Fibroblast of gingiva (primary cell): ENCODE measurements around the gene TGFBRAP1.

ENCODE experiments used
- DNase-seq: peaks from one replicate; pipeline ENCODE4 v3.0.0-alpha.2; 2011; ENCODE audit warnings: low read depth

TGFBRAP1 gene, protein sequence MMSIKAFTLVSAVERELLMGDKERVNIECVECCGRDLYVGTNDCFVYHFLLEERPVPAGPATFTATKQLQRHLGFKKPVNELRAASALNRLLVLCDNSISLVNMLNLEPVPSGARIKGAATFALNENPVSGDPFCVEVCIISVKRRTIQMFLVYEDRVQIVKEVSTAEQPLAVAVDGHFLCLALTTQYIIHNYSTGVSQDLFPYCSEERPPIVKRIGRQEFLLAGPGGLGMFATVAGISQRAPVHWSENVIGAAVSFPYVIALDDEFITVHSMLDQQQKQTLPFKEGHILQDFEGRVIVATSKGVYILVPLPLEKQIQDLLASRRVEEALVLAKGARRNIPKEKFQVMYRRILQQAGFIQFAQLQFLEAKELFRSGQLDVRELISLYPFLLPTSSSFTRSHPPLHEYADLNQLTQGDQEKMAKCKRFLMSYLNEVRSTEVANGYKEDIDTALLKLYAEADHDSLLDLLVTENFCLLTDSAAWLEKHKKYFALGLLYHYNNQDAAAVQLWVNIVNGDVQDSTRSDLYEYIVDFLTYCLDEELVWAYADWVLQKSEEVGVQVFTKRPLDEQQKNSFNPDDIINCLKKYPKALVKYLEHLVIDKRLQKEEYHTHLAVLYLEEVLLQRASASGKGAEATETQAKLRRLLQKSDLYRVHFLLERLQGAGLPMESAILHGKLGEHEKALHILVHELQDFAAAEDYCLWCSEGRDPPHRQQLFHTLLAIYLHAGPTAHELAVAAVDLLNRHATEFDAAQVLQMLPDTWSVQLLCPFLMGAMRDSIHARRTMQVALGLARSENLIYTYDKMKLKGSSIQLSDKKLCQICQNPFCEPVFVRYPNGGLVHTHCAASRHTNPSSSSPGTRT

DNA sequence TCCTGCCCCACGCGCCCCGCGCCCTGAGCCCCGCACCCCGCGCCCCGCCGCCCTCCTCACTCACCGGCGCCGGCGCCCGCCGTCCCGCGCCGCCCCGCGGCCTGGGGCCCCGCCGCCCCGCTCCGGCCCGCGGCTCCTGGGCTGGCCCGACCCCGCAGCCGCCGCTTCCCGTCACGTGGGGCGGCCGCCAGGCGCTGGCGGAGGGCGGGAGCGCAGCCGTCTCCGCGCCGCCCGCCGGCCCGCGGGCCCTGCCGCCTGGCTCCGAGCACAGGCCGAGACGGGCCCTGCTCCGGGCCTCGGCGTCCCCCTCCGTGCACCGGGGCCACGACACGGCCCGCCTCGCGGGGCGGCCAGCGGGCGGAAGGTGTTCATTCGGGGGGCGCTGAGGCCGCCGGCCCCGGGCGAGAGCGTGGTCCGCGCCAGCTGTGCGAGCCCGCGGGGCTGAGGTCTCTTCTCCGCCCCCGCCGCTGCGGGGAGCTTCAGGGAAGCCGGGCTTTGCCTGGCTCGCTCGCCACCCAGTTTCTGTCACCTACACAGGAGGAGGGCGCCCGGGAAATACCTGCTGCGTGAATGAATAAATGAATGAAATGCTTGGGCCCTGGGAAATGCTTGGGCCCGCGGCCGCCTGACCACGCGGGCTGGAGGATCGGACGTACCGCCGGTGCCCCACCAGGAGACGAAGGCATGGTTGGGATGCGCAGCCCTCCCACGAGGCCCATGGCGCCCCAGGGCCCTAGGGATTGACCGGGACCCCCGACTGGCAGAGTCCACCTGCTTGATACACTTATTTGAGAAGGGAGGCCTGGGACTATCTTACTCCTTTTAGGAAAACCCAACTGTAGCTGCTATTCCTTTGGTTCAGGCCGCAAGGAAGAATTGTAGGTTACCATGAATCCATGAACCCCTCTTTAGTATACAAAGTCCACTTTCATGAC, at the start of gene TGFBRAP1:
TSS of gene TGFBRAP1 (minus strand) at position 175 of the 935 bp plus-strand sequence. CDS start 21,434 bp downstream, outside the sequence.
- peak; percentile 47 for DNase-seq

DNA sequence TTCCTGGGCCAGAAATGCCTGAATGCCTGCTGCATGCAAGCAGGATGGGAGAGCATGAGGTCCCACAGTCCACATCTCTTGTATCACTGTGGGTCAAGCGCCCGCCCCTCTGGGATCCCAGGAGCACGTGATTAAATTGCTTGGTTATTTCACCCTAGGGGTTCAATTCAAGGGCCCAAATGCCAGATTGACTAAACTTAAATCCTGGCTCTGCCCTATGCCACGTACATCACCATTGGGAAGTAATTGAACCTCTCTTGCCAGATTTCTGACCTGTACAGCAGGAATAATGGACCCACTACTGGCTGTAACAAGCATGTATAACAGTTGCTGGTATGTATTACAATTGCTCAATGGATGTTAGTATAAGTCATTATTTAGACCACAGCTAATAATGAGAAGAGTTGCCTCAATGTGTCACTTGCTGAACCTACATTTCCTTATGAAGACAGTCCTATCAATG, 49.4 kb upstream of the TGFBRAP1 start:
- peak; percentile 60 for DNase-seq

DNA sequence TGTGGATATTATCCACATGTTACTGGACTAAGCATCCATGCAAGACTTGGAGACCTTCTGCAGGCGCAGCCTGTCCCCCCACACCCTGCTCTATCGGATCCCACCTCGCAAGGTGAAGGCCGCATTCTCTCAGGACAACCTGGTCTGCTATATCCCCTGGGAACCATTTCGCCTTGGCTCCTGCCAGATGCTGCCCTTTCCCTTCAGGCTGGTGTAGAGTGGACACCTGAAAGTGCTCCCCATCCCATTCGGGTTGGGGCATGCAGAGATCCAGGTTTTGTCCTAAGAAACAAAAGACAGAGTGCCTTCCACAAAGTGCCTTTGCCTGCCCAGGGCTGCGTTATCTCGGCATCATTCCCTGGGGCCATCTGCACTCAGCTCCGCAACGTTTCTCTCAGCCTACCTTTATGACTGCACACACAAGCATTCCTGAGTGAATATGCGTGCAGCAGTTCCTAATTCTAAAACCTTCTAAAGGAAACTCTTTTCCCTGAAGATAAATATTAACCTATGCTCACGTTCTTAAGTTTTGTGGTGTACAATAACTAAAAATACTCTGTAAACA, 48.8 kb upstream of the TGFBRAP1 start:
- DNase-seq, result no peak

DNA sequence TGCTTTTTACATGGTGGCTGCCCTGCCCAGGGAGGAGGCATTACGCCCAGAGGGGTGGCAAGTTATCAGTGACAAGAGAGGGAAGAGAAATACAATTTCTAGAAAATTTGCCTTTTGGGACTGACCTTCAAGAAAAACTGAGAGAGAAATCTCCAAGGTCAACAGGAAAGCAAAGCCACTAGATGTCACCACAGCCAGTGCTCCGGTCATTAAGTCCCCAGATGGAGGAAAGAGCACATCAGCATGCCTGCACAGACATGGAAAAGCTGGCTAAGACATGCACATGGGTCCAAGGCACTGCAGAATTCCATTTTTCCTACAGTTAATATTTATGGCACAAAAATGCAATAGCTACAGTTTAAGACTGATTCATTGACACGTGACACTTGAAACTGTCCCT, 48.3 kb upstream of the TGFBRAP1 start:
- DNase-seq, result no peak

DNA sequence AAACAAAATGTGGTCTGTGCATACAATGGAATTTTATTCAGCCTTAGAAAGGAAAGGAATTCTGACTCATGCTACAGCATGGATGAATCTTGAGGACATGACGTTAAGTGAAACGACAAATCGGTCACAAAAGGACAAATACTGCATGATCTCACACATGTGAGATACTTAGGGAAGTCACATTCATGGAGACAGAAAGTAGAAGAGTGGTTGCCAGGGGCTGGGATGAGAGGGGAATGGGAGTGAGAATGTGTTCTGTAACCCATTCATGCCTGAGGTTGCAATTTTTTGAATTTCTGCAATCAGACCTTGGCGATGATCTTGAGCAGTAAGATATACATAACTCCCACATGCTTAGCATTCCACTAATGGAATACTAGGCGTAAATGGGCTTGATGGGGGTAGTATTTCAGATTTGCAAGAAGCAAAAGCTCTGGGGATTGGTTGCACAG, 47.3 kb upstream of the TGFBRAP1 start:
- peak; percentile 76 for DNase-seq

DNA sequence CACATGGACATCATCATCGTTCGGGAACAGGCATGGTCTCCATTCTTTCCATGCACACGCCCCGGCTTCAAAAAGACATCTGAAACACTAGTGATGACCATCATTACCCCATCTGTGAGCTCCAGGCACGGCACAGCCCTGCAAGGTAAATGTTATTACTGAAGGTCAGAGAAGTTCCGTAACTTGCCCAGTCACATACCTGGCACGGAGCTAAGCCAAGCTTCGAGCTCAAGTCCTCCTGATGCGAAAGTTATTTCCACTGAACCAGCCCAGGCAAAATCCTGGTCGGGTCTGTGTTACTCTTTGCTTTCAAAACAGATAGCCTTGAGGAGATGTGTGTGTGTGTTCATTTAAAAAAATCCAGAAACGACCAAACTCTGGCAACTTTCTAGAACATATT, 46.5 kb upstream of the TGFBRAP1 start:
- no peak for DNase-seq

DNA sequence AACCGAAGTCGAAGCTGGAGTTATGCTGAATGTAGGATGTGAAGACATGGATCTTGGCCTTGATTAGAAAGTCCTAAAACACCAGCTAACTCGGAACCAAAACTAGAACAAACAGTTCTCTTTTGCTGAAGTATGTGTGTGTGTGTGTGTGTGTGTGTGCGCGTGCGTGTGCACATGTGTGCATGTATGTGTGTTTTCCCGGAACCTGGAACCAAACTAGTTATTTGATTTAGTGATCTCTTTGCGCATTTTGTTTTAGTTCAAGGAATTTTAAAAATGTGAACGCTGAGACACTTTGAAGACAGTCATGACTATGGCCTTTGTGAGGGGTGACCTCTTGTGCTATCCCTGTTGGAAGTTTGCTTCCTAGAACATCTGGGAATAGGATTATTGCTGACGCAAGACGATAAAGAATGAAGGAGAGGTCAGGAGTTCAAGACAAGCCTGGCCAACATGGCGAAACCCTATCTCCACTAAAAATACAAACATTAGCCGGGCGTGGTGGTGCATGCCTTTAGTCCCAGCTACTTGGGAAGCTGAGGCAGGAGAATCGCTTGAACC, 45.5 kb upstream of the TGFBRAP1 start:
- peak; percentile 90 for DNase-seq

DNA sequence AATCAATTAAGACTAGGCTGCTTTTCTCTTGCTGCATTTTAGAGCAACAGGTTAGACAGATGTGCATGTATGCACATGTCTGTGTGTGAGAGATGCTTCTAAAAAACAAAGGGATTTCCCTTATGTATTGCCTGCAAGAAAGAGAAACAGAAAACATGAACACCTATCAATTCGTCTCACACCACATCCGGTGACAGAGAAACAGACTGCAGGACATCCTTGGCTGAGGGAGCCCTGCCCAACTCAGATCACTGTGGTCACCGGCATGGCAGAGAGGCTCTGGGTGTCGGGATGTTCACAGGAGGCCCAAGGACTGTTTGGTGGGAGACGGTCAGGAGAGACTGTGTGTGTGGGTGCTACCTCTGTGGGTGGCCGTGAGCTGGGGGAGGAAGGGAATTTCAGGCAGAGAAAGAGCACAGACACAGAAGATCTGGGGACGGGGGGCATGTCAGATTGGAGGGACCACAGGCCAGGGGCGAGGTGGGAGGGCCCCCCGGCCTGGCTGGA, 44.4 kb upstream of the TGFBRAP1 start:
- DNase-seq, result no peak

DNA sequence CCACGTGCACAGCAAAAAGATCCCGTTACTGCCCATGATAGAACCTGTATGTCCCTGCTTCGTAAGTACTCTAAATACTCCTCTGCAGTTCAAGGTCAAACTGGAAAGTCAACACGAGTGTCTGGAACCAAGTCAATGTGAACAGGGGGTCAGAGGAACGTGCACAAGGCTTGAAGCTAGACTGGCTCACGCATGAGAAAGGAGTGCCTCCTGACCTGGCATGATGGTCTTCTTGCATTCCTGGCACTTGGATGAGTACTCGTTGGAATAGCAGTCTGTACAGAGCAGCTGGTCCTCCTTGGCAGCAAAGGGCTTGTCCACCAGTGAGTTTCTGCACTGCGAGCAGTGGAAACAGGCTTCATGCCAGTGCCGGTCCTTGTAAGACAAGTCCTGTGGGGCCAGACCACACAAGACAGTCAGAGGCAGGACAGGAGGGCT, 43.8 kb upstream of the TGFBRAP1 start:
- DNase-seq, result peak; percentile 66

DNA sequence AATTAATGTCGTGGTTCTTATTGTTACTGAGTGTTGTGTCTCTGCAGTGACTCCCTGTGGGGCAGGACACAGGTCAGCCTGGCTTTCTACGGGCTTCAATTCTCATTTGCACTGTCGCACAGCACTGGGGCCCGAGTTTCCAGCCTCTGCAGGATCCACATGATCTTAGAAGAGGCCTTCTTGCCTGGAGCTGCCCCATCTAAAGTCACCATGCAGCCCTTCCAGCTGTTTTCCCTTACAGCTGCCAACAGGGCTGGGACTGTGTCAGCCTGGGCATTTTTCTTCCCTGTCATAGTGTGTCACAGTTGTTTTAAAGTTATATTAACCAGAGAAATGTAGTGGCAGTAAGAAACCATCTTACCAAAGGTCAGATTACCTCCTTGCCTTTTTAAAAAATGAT, 42.3 kb upstream of the TGFBRAP1 start:
- DNase-seq, result no peak

DNA sequence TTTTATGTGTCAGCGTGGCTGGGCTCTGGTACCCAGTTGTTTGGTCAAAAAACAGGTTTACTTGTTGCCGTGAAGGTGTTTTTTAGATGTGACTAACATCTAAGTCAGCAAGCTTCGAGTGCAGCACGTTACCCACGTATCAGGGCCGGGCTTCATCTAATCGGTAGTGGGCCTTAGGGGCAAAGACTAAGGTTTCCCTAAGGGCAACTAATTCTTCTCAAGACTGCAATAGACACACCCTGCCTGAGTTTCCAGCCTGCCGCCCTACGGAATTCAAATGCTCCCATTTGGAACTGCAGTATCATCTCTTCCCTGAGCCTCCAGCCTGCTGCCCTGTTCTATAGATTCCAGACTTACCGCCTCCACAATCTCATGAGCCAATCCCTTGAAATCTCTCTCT, 41.6 kb upstream of the TGFBRAP1 start:
- DNase-seq, result no peak

DNA sequence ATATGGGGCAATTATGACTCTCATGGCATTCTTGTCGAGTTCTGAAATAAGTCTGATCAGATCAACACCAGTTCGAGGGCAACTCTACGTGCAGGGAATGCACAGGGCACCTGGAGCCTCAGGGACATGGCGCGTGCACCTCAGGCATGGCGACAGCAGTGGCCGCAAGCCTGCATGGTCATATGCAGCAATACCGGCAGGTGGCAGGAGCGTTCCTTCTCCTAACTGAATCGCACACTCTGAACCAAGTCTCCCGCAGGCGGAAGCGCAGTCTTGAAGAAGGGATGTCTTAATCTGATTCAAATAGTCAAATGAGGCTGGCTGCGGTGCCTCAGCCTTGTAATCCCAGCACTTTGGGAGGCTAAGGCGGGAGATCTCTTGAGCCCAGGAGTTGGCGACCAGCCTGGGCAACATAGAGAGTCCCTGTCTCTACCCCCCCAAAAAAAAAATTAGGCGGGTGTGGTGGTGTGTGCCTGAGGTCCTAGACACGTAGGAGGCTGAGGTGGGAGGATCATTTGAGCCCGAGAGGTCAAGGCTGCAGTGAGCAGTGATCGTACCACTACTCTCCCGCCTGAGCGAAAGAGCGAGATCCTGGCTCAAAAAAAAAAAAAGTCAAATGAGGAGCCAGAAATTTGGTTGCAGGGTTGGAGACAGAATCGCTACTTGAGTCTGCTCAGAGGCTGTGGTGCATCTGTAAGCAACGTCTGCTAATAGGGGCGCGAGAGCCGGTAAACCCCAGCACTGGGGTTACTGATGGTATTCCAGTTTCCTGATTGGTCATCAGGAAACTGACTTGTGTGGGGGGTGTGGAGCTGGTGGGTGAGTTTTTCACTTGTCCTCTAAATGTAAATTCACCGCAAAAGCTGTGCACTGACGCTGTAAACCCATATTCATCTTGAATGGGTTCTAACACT, 40.5 kb upstream of the TGFBRAP1 start:
- DNase-seq, result peak; percentile 86

DNA sequence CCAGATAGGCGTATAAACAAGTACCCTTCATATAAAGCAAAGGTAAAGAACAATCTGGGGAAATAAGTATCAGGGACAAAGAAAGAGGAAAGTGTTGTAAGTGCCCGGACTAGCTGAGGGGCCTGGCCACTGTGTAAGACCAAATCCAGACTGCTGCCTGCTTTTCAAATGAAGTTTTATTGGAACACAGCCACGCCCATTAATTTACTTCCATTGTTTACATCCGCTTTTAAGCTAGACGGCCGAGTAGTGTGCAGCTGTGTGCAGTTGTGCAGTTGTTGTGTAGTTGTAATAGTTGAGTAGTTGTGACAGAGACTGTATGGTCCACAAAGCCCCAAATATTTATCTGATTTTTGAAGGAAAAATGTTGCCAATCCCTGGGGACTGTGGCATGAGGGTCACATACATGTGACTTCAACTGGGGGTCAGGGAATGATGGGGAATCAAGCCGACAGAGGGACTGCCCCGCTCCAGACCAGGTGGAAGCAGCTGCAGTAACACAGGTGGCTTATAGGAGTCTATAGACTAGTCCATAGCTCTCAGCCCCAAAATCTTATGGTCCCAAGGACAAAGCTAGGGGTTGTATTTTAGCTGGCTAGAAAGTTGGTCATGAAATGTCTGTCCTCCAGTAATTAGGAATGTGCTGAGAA, 39.3 kb upstream of the TGFBRAP1 start:
- DNase-seq, result no peak

DNA sequence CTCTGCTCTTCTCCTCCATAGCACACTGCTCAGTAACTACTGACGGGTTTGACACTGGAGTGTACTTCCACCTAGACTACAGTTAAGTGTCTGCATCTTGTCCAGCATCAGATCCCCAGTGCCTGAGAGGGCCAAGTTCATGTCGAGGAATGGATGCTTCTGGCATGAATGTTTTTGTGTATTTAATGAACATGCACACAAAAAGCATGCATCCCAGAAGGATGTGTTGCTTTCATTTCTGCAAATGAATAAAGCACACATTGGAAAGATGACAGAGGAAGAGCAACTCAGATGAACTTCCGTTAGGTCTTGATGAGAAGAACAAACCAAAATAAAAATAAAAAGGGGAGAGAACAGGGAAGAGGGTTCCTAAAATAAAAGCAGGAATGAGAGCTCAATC, 35.7 kb upstream of the TGFBRAP1 start:
- DNase-seq, result no peak

DNA sequence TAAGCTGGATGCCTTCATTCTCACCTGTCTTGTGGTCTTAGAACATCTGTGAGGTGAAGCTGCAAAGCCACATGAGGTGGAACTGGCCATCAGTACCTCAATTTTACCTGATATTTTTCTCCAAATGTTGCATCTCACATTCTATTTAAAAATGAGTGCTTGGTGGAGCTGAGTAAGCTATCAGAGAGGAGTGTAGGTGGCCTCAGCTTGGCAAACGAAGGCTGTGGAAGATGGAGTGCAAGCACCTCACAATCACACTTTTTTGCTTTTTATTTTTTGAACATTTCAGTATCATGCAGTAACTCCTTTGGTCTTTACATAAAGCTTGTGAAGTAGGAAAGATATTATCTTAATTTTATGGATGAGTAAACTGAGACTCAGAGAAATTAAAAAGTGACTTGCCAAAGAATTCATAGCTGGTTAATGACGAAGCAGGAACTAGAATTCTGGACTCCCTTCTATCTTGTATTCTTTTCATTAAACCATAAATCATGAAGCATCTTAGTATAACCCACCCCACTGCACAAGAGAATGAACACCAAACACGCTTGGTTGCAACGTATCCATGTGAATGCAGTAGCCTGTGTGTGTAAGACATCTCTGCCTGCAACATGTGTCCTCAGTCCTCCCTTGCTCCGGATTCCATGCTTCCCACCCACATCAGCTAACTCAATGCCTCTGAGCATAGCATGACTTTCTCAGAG, 35.1 kb upstream of the TGFBRAP1 start:
- DNase-seq, result no peak

DNA sequence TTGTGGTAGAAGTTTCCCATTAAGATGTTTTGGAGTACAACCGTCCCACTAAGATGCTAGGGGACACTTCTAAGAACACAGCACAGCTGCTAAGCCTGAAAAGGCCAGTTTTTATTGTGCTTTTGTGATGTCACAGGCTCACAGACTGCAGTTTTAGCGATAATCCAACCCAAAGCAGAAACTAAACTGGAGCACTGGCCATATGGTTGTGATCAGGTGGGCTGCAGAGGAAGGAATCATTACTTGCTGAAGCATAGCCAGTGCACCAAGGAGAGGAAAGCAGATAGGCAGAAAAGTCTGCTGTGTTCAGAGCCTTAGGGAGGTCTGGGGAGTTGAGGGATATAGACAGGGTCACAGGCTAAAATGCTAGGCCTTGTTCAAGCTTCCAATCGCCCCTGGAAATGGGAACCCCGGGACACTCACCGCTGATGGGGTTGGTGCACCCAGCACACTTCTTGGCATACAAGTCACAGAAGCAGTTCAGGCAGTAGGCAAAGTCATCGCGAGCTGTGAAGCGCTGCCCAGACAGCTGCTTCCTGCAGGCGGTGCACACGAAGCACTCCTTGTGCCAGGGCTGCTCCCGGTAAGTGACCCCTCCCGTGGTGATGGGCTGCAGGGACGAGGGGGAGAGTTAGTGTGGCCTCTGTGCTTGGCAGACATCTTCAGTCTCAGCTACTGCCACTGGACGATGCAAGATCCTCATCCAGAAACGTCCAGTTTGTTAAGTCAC, 33.5 kb upstream of the TGFBRAP1 start:
- no peak for DNase-seq

DNA sequence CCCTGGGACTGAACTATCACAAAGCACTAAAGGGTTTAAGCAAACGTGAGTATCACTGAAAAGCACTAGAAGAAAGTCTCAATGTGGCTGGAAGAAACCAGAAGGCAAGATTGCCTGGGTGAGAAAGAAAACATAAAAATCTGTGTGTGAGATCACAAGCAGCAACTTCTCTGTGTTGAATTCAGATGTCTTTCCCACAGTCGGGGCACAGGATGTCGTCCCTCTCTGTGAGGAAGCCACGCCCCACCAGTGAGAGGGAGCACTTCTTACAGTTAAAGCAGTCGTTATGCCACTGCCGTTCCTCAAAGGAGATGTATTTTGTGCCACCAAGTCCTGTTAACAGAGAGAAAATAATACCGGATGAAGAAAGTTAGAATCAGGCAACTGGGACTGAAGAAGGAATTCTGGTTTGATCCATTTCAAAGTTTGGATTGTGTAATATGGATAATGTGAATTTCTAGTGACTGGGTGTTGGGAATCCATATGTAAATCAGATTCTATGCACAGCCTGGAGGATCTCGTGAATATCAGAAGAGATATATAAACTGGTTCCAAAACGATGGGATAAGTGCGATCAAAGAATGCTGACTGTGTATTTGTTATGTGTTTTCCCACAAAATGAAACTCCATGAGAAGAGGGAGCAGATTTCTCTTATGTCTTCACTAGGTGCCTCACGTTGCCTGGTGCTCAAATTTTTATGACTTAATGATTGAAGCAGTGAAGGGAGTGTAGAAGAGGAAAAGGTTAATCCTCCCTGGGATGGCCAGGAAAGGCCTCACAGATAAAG, 31.8 kb upstream of the TGFBRAP1 start:
- no peak for DNase-seq
